HG02870 (cell line): ENCODE measurements around the gene B3GAT1.
"Not testable (repeated sequence)": the region's sequence is repeated elsewhere in the genome, so short reads cannot be mapped to it uniquely, and the experiment has no call there.

Experiments
- ATAC-seq: cut with Tn5 transposase; IDR thresholded peaks from one replicate; pipeline ENCODE4 v1.9.1; 2021; ENCODE audit warnings: mild to moderate bottlenecking, moderate library complexity; ENCODE audit not compliant: unreplicated experiment

The B3GAT1 gene

GRCh38 chr11:134412203-134413042, at the start of gene B3GAT1:
Gene B3GAT1, minus strand, starts transcription at chr11:134412242. Its CDS starts 24,583 bp downstream, at chr11:134387659.
- ATAC-seq = no peak

GRCh38 chr11:134461621-134462020, 49.6 kb upstream of the B3GAT1 start:
- ATAC-seq = no peak

- ATAC-seq = no peak
Measured at GRCh38 chr11:134460881-134461280, 48.8 kb upstream of the B3GAT1 start.

GRCh38 chr11:134460062-134460561, 48.1 kb upstream of the B3GAT1 start:
- ATAC-seq = no peak

GRCh38 chr11:134459246-134460061, 47.4 kb upstream of the B3GAT1 start:
- ATAC-seq = no peak

GRCh38 chr11:134457411-134458007, 45.5 kb upstream of the B3GAT1 start:
- ATAC-seq = not testable (repeated sequence)

GRCh38 chr11:134455516-134455915, 43.5 kb upstream of the B3GAT1 start:
- no peak for ATAC-seq

GRCh38 chr11:134454146-134454690, 42.2 kb upstream of the B3GAT1 start:
- ATAC-seq = no peak

GRCh38 chr11:134453441-134453840, 41.4 kb upstream of the B3GAT1 start:
- ATAC-seq = no peak

GRCh38 chr11:134452838-134453155, 40.8 kb upstream of the B3GAT1 start:
- ATAC-seq = no peak

- no peak for ATAC-seq
Measured at GRCh38 chr11:134452026-134452837, 40.2 kb upstream of the B3GAT1 start.

GRCh38 chr11:134450186-134450585, 38.1 kb upstream of the B3GAT1 start:
- no peak for ATAC-seq

- no peak for ATAC-seq
Measured at GRCh38 chr11:134449713-134450112, 37.7 kb upstream of the B3GAT1 start.

- ATAC-seq = no peak
Measured at GRCh38 chr11:134449051-134449450, 37.0 kb upstream of the B3GAT1 start.

GRCh38 chr11:134447696-134448095, 35.7 kb upstream of the B3GAT1 start:
- ATAC-seq = no peak

GRCh38 chr11:134445601-134446325, 33.7 kb upstream of the B3GAT1 start:
- ATAC-seq = no peak

- not testable (repeated sequence) for ATAC-seq
Measured at GRCh38 chr11:134444160-134445108, 32.4 kb upstream of the B3GAT1 start.

GRCh38 chr11:134443246-134443645, 31.2 kb upstream of the B3GAT1 start:
- no peak for ATAC-seq

GRCh38 chr11:134442246-134442645, 30.2 kb upstream of the B3GAT1 start:
- ATAC-seq = no peak
